Ovary (tissue), 9 donors: ENCODE results near the gene SLC6A9. TPM values are rescaled to one million over a fixed set of nuclear protein-coding genes. Genes with fewer than 3 reads are reported as not detected.

Experiments
- DNase-seq, 5 donors: peaks; one replicate each; pipeline ENCODE4 v3.0.0-alpha.2; 2019 to 2020
- H3K27ac ChIP-seq, 2 donors: fragments of 200-600 bp; one replicate each; pipeline versions ENCODE4 v1.5.1 to v1.8.0; 2019 to 2022
- H3K27me3 ChIP-seq: fragments of 200-600 bp; one replicate; pipeline ENCODE4 v1.8.0; 2022
- H3K36me3 ChIP-seq: fragments of 200-600 bp; sonication (generic); one replicate; pipeline ENCODE4 v1.5.1; 2019
- H3K4me1 ChIP-seq: one replicate; pipeline ENCODE4 v1.8.1; 2013; ENCODE audit warnings: mild to moderate bottlenecking, moderate library complexity; ENCODE audit not compliant: insufficient read depth
- H3K4me3 ChIP-seq: fragments of 200-600 bp; sonication (generic); one replicate; pipeline ENCODE4 v1.5.1; 2017
- H3K9me3 ChIP-seq, 2 donors: fragments of 200-600 bp in 1 of 2; sonication (generic) in 1 of 2; one replicate each; pipeline versions ENCODE4 v1.5.1 to v1.8.1; 2013 to 2019; ENCODE audit warnings: mild to moderate bottlenecking in 1 of 2, moderate library complexity in 1 of 2
- CTCF ChIP-seq, 3 donors: fragments of 450-650 bp in 2 of 3; fragments of 200-600 bp in 1 of 3; IDR thresholded peaks; one replicate each; pipeline versions ENCODE4 v1.5.1 to v1.8.0; 2016 to 2022; ENCODE audit warnings: antibody characterized with exemption in 3 of 3, mild to moderate bottlenecking in 1 of 3
- EP300 ChIP-seq: sonication (generic); formaldehyde crosslinking; IDR thresholded peaks from one replicate; pipeline ENCODE4 v1.6.1; 2017; ENCODE audit warnings: antibody characterized with exemption
- POLR2A ChIP-seq: fragments of 450-650 bp; IDR thresholded peaks from one replicate; pipeline ENCODE4 v1.6.1; 2017; ENCODE audit warnings: antibody characterized with exemption, mild to moderate bottlenecking, moderate library complexity
- WGBS, 3 donors: extraction: QIAGEN DNeasy Blood & Tissue Kit in 1 of 3; methylation state at CpG; one replicate each; pipeline versions ENCODE4 v1.1.5 to v1.1.7; 2013 to 2017; 5-methylcytosine and 5-hydroxymethylcytosine counted together
- intact Hi-C, 4 donors: fragments of 100-400 bp; cut with DNase I; formaldehyde crosslinking; loops; one replicate each; pipeline versions ENCODE4 v1.11.0 to v1.15.1; 2022 to 2023
- polyA plus RNA-seq, 2 donors: library from polyadenylated mRNA; stranded (reverse); fragments of 200-250 nt in 1 of 2; fragments of 350-450 nt in 1 of 2; fragmentation: Illumina TruSeq in 1 of 2; extraction: RNeasy Lipid Tissue Mini Kit (QIAGEN cat#74804) in 1 of 2; gene quantifications; one replicate each; pipeline ENCODE4 v1.2.3, GENCODE V29; 2013 to 2014
- total RNA-seq, 7 donors: library from RNA; depleted of rRNA in 2 of 7; stranded (reverse); fragments of >200 nt in 2 of 7; fragmentation: NEBNext Ultra II Directional in 3 of 7; extraction: Animal tissue kit (Norgen Biotek cat#: 25700) in 3 of 7; gene quantifications; one replicate each; pipeline versions ENCODE4 v1.1.0 to v1.2.4, GENCODE V29; 2016 to 2023
- donor health status: DM: no; HTN: no; CAD: no; lungs with moderate emphysema.
- donor health status: DM: no; HTN: no; CAD: no.
- donor health status: Bipolar disorder and iron deficiency.
- donor health status: DM: yes; HTN: yes; CAD: no.
- donor health status: DM: no; HTN: no; CAD: no.
- donor health status: DM: yes; HTN: yes; CAD: no.

The SLC6A9 gene
- total and polyA plus RNA-seq, 9 donors: 1.1 to 74.1 (median 4.6) TPM

DNA sequence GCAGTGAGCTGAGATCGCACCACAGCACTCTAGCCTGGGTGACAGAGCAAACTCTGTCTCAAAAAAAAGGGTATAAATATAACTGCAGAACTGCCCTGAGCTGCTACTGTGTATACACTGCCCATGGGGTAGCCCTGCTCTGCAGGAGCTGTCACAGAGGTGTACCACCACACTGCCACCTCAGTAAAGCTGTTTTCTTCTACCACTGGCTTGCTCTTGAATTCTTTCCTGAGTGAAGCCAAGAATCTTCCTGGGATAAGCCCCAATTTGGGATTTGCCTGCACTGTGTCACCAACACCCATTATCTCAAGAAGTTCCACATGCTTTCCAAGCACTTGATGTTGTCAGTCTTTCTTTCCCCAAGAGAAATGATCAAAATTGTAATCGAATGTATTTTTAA is 30.6 kb upstream of the SLC6A9 start:
- DNase-seq: no peak
- Histone ChIP-seq H3K4me1 (no peaks in the 10 kb centered on the region), H3K27ac (no peak overlapping the region), H3K9me3 (no peaks in the 10 kb centered on the region), H3K4me3 (no peak overlapping the region), H3K27me3 (no peaks in the 10 kb centered on the region), H3K36me3 (no peaks in the 10 kb centered on the region)
- TF ChIP-seq EP300: no peak
- no peak for TF ChIP-seq POLR2A
- no peak for TF ChIP-seq CTCF (IDR thresholded peaks at IDR 0.05)
- intact Hi-C loops: no loop called here
- 88 to 98% (median 93%) methylated on average over 2 of the region's 2 CpGs for WGBS, 3 donors

DNA sequence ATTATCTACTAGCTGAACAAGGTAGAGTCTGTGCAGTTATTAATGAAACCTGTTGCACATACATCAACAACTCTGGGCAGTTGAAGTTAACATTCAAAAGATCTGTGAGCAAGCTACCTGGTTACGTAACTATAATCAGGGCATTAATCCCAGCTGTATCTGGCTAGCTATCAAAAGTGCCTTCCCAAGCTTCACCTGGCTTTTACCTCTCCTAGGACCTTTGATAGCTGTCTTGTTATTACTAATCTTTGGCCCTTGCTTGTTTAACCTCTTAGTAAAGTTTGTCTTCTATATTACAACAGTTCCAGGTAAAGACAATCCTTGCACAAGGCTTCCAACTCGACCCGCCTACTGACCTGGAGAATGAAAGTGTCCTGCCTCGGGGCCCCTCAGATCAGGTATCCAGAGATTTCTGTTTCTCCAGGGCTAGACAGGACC is 29.6 kb upstream of the SLC6A9 start:
- no peak overlapping the region for H3K4me3 ChIP-seq
- no peaks in the 10 kb centered on the region for H3K36me3 ChIP-seq
- WGBS, 3 donors: 86 to 92% (median 89%) methylated on average over 4 of the region's 4 CpGs
- DNase-seq: no peak
- no peaks in the 10 kb centered on the region for H3K9me3 ChIP-seq
- H3K27ac ChIP-seq: no peak overlapping the region
- intact Hi-C loops: no loop called here
- no peaks in the 10 kb centered on the region for H3K4me1 ChIP-seq
- H3K27me3 ChIP-seq: no peaks in the 10 kb centered on the region
- TF ChIP-seq EP300: no peak
- no peak for TF ChIP-seq POLR2A
- TF ChIP-seq CTCF (IDR thresholded peaks at IDR 0.05): no peak

DNA sequence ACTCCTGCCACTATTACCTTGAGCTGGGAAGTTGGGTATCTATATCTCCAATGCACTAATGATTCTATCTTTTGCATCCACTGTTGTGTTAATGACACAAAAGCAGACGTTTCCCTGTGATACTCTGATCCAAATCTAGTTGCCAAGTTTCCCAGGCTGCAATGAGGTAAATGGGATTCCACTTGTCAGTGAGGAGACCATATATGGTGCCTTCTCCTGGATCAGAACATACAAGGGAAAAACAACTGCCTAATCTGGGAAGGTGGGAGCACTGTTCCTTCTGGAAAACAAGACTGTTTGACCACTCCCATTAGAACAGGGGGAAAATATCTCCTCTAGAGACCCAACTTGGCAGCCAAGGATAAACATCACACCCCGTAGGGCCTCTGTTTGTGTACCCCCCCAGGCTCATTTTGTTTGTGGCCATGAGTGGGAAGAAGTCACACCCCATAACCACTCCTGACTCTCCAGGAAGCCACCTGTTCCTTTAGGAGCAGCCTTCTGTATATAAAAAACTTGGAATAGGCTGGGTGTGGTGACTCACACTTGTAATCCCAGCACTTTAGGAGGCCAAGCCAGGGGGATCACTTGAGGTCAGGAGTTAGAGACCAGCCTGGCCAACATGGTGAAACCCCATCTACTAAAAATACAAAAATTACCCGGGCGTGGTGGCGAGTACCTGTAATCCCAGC is 28.5 kb upstream of the SLC6A9 start:
- no peak overlapping the region for H3K27ac ChIP-seq
- WGBS, 3 donors: 64 to 73% (median 67%) methylated on average over 5 of the region's 5 CpGs

DNA sequence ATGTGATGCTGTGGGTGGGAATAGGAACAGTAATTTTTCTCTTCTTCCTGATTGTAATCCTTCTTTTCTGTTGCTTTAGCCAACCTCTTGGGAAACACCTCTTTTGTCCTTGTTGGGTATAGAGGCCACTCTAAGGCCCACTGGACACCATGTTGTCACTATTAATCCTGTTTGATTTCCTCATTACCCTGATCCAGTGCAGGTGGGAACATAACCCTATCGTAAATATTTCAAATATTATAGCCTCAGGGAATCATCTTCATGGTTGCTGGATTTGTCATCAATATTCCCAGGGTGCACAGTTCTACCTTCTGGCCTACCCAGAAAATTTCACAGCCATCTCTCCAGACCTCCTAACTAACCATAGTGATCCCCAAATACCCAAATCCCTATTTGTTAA is 27.9 kb upstream of the SLC6A9 start:
- 94 to 96% (median 95%) methylated on average over 1 of the region's 1 CpG for WGBS, 3 donors
- H3K9me3 ChIP-seq: no peaks in the 10 kb centered on the region
- H3K36me3 ChIP-seq: no peaks in the 10 kb centered on the region
- TF ChIP-seq CTCF (IDR thresholded peaks at IDR 0.05) (no peak), EP300 (no peak), POLR2A (no peak)
- H3K27ac ChIP-seq: no peak overlapping the region
- H3K4me1 ChIP-seq: no peaks in the 10 kb centered on the region
- no peak for DNase-seq
- H3K4me3 ChIP-seq: no peak overlapping the region
- intact Hi-C loops: loop anchor here in 1 of 4 donors (10.0 kb wide), 1 partner anchor 304 kb away; no protein-coding TSS in a partner anchor
- no peaks in the 10 kb centered on the region for H3K27me3 ChIP-seq

More for the DNA sequence above, 28.5 kb upstream of the SLC6A9 start:
- no peaks in the 10 kb centered on the region for H3K9me3 ChIP-seq
- TF ChIP-seq POLR2A (no peak), CTCF (IDR thresholded peaks at IDR 0.05) (no peak), EP300 (no peak)
- H3K4me3 ChIP-seq: no peak overlapping the region
- H3K4me1 ChIP-seq: no peaks in the 10 kb centered on the region
- DNase-seq: no peak
- no peaks in the 10 kb centered on the region for H3K36me3 ChIP-seq
- intact Hi-C loops: loop anchor here in 1 of 4 donors (10.0 kb wide), 1 partner anchor 305 kb away; no protein-coding TSS in a partner anchor
- H3K27me3 ChIP-seq: no peaks in the 10 kb centered on the region
